Astrocyte of the spinal cord (primary cell): ENCODE results near the gene ERC1.

ENCODE experiments used
- DNase-seq: peaks from one replicate; pipeline ENCODE4 v3.0.0; 2011; ENCODE audit warnings: low read depth, low spot score
- H3K4me3 ChIP-seq: 2 replicates; pipeline ENCODE4 v1.5.1; 2011; ENCODE audit warnings: low read depth, mild to moderate bottlenecking, low read length, moderate library complexity
- CTCF ChIP-seq: IDR thresholded peaks from 2 replicates; pipeline ENCODE4 v1.5.1; 2012; ENCODE audit warnings: low read depth, mild to moderate bottlenecking, low read length, inconsistent platforms
- in situ Hi-C: cut with HindIII; loops from 2 replicates; pipeline ENCODE4 v1.10.0; 2017; ENCODE audit warnings: low sequenced_read_pairs

Gene ERC1

GRCh38 chr12:1001507-1001906 is 10.5 kb downstream of the ERC1 start:
- no peak for TF ChIP-seq CTCF
- in situ Hi-C loops: no loop called here
- no peak for DNase-seq
- no peak overlapping the region for H3K4me3 ChIP-seq

GRCh38 chr12:1003600-1004271 is 12.7 kb downstream of the ERC1 start:
- no peak for DNase-seq
- in situ Hi-C loops: no loop called here
- no peak for TF ChIP-seq CTCF

GRCh38 chr12:1006255-1006654 is 15.2 kb downstream of the ERC1 start:
- no peak for TF ChIP-seq CTCF
- in situ Hi-C loops: no loop called here
- H3K4me3 ChIP-seq: no peak overlapping the region
- DNase-seq: no peak

More at GRCh38 chr12:1003600-1004271, 12.7 kb downstream of the ERC1 start:
- no peak overlapping the region for H3K4me3 ChIP-seq

- no peak for TF ChIP-seq CTCF
- in situ Hi-C loops: no loop called here
- H3K4me3 ChIP-seq: no peak overlapping the region
- DNase-seq: no peak
Measured at GRCh38 chr12:1007276-1007675, 16.3 kb downstream of the ERC1 start.

- no peak overlapping the region for H3K4me3 ChIP-seq
- no peak for DNase-seq
- no peak for TF ChIP-seq CTCF
- in situ Hi-C loops: no loop called here
Measured at GRCh38 chr12:1007994-1008393, 17.0 kb downstream of the ERC1 start.

- in situ Hi-C loops: no loop called here
- no peak for TF ChIP-seq CTCF
- H3K4me3 ChIP-seq: no peak overlapping the region
- DNase-seq: no peak
Measured at GRCh38 chr12:1011091-1011490, 20.1 kb downstream of the ERC1 start.
